Epithelial cell of proximal tubule (primary cell): ENCODE results near the gene CMAS. TPM values are rescaled to one million over a fixed set of nuclear protein-coding genes. Genes with fewer than 3 reads are reported as not detected.

ENCODE experiments used
- DNase-seq: peaks from one replicate; pipeline ENCODE4 v3.0.0-alpha.2; 2011; ENCODE audit warnings: low read depth
- H3K4me3 ChIP-seq: 2 replicates; pipeline ENCODE4 v1.5.1; 2011; ENCODE audit warnings: low read depth, mild to moderate bottlenecking, low read length
- CTCF ChIP-seq: conservative IDR thresholded peaks from 2 replicates; pipeline ENCODE4 v1.5.1; 2012; ENCODE audit warnings: low read depth, mild to moderate bottlenecking, low read length
- total RNA-seq: library from RNA; depleted of rRNA; stranded (reverse); fragments of >200 nt; gene quantifications from 2 replicates; pipeline ENCODE4 v1.2.3, GENCODE V29; 2015

Gene CMAS
- total RNA-seq, 1 donor from 2014 or later = 41.8 TPM

DNA sequence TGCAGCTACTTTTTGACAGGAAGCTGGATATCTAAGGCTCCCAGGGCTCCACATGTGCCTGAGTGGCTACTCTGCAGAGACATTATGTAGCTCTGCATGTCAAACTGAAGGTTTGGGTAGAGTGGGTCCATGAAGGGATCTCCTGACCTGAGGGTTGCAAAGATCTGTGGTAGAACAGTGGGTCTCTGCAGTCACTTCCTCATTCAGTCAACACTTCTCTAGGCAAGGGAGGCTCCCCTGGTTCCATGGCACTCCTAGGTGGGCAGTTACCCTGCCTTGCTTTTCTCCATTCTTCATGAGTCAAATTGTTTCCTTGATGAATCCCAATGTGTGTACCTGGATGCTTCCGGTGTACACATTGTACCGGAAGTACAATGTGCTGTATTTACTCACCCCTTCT is 57.4 kb downstream of the CMAS start:
- no peak for DNase-seq
- H3K4me3 ChIP-seq = no peak overlapping the region
- TF ChIP-seq CTCF = no peak

DNA sequence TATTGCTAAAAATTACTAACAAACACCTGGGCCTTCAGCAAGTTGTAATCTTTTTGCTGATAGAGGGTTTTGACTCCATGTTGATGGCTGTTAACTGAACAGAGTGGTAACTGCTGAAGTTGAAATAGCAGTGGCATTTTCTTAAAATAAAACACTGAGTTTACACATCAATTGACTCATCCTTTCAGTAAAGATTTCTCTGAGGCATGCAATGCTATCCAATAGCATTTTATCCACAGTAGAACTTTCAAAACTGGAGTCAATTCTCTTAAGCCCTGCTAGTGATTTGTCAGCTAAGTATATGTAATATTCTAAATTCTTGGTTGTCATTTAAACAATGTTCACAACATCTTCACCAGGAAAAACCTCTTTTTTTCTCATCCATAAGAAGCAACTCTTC is 59.5 kb downstream of the CMAS start:
- DNase-seq = no peak
- no peak for TF ChIP-seq CTCF
- H3K4me3 ChIP-seq = no peak overlapping the region

DNA sequence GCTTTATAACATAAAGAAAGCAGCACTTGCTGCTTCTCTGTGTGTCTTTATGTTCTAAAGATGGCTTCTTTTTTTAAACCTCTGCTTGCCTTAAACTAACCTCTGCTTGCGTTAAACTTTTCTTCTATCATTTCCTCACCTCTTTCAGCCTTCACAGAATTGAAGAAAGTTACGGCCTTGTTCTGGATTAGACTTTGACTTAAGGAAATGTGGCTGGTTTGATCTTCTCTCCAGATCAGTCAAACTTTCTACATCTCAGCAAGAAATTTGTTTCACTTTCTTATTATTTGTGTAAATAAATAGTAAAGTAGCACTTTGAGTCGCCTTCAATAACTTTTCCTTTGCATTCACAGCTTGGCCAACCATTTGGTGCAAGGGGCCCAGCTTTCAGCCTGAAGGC is 64.2 kb downstream of the CMAS start:
- no peak for TF ChIP-seq CTCF
- DNase-seq = no peak
- no peak overlapping the region for H3K4me3 ChIP-seq

Other genes with a start within 250 kb of the CMAS start
- gene ABCC9, start 104.8 kb upstream of the CMAS start, total RNA-seq = under 0.01 and 0.23 TPM in 2 replicates